WTC11 (cell line): ENCODE data around the gene HIGD1B. TPM values are rescaled to one million over a fixed set of nuclear protein-coding genes. Genes with fewer than 3 reads are reported as not detected.
"Not testable (repeated sequence)": the region's sequence is repeated elsewhere in the genome, so short reads cannot be mapped to it uniquely, and the experiment has no call there.

ENCODE experiments used
- ATAC-seq: fragments of 200-7000 bp; cut with Tn5 transposase; 2 replicates; pipeline ENCODE4 v1.10.0; 2021; ENCODE audit warnings: mild to moderate bottlenecking, moderate library complexity
- CTCF ChIA-PET: fragments of 300-600 bp; sonication (Branson Sonifier 250); formaldehyde crosslinking; loops from one replicate; lab custom pipeline; 2021; ENCODE audit warnings: antibody characterized with exemption; lab: Charles Lee
- POLR2A ChIA-PET: fragments of 350-600 bp; sonication (Branson Sonifier 250); formaldehyde crosslinking; loops from one replicate; lab custom pipeline; 2021; ENCODE audit warnings: antibody characterized with exemption; lab: Charles Lee
- DNase-seq: peaks from one replicate; pipeline ENCODE4 v3.0.0; 2021; ENCODE audit warnings: low spot score
- H3K27ac Mint-ChIP-seq: 2 replicates; pipeline ENCODE4 v1.8.0; 2021; ENCODE audit warnings: mixed read lengths
- H3K27me3 Mint-ChIP-seq: 2 replicates; pipeline ENCODE4 v1.8.0; 2021; ENCODE audit warnings: low read depth, mild to moderate bottlenecking, moderate library complexity, mixed read lengths
- H3K36me3 Mint-ChIP-seq: 2 replicates; pipeline ENCODE4 v1.8.0; 2021; ENCODE audit warnings: mixed read lengths
- H3K4me1 Mint-ChIP-seq: 2 replicates; pipeline ENCODE4 v1.8.0; 2022; ENCODE audit warnings: mixed read lengths
- H3K4me3 Mint-ChIP-seq: 2 replicates; pipeline ENCODE4 v1.8.0; 2021; ENCODE audit warnings: mild to moderate bottlenecking, moderate library complexity, mixed read lengths
- H3K9me3 Mint-ChIP-seq: 2 replicates; pipeline ENCODE4 v1.8.0; 2021; ENCODE audit warnings: mixed read lengths
- AFF4 ChIP-seq: sonication (generic); formaldehyde crosslinking; IDR thresholded peaks from 2 replicates; pipeline ENCODE4 v1.8.1; 2023; ENCODE audit warnings: mild to moderate bottlenecking, missing genetic modification reagents, borderline replicate concordance
- CBFB ChIP-seq: sonication (generic); formaldehyde crosslinking; IDR thresholded peaks from 2 replicates; pipeline ENCODE4 v1.8.1; 2022; ENCODE audit warnings: mild to moderate bottlenecking, low read depth, missing genetic modification reagents
- ELF4 ChIP-seq: sonication (generic); formaldehyde crosslinking; IDR thresholded peaks from 2 replicates; pipeline ENCODE4 v1.8.1; 2022; ENCODE audit warnings: low read depth, mild to moderate bottlenecking, moderate library complexity, missing genetic modification reagents
- ERG ChIP-seq: fragments of 250-450 bp; sonication (Bioruptor Pico); IDR thresholded peaks from 2 replicates; pipeline ENCODE4 v1.8.0; 2021; ENCODE audit warnings: mild to moderate bottlenecking
- FOXJ3 ChIP-seq: sonication (generic); formaldehyde crosslinking; IDR thresholded peaks from 2 replicates; pipeline ENCODE4 v1.9.0; 2021; ENCODE audit warnings: missing genetic modification reagents, mild to moderate bottlenecking, borderline replicate concordance
- KAT7 ChIP-seq: sonication (generic); formaldehyde crosslinking; IDR thresholded peaks from 2 replicates; pipeline ENCODE4 v1.8.1; 2023; ENCODE audit warnings: missing genetic modification reagents, mild to moderate bottlenecking, borderline replicate concordance
- MAX ChIP-seq: sonication (generic); formaldehyde crosslinking; IDR thresholded peaks from 2 replicates; pipeline ENCODE4 v1.8.0; 2022; ENCODE audit warnings: mild to moderate bottlenecking, missing genetic modification reagents
- NR1H2 ChIP-seq: sonication (generic); formaldehyde crosslinking; IDR thresholded peaks from 2 replicates; pipeline ENCODE4 v1.9.0; 2021; ENCODE audit warnings: mild to moderate bottlenecking, moderate library complexity, missing genetic modification reagents
- OVOL2 ChIP-seq: fragments of 250-450 bp; sonication (Bioruptor Pico); IDR thresholded peaks from 2 replicates; pipeline ENCODE4 v1.9.0; 2021; ENCODE audit warnings: mild to moderate bottlenecking, borderline replicate concordance
- PREB ChIP-seq: sonication (generic); formaldehyde crosslinking; IDR thresholded peaks from 2 replicates; pipeline ENCODE4 v1.8.1; 2022; ENCODE audit warnings: mild to moderate bottlenecking, missing genetic modification reagents, moderate library complexity, borderline replicate concordance
- SMAD3 ChIP-seq: sonication (generic); formaldehyde crosslinking; IDR thresholded peaks from 2 replicates; pipeline ENCODE4 v1.8.0; 2022; ENCODE audit warnings: missing genetic modification reagents, mild to moderate bottlenecking, borderline replicate concordance
- TCF7 ChIP-seq: sonication (generic); formaldehyde crosslinking; IDR thresholded peaks from 2 replicates; pipeline ENCODE4 v1.8.0; 2022; ENCODE audit warnings: mild to moderate bottlenecking, low read depth, missing genetic modification reagents, moderate library complexity
- USF1 ChIP-seq: sonication (generic); formaldehyde crosslinking; IDR thresholded peaks from 2 replicates; pipeline ENCODE4 v1.8.0; 2022; ENCODE audit warnings: mild to moderate bottlenecking, missing genetic modification reagents
- ZNF317 ChIP-seq: sonication (generic); formaldehyde crosslinking; IDR thresholded peaks from 2 replicates; pipeline ENCODE4 v1.8.1; 2023; ENCODE audit warnings: low read depth, mild to moderate bottlenecking, moderate library complexity, missing genetic modification reagents, borderline replicate concordance
- ZNF423 ChIP-seq: fragments of 250-450 bp; sonication (Bioruptor Pico); IDR thresholded peaks from 2 replicates; pipeline ENCODE4 v2.1.2; 2022; ENCODE audit warnings: mild to moderate bottlenecking, moderate library complexity
- total RNA-seq: library from RNA; stranded (reverse); gene quantifications from 3 replicates; pipeline ENCODE4 v1.2.3, GENCODE V29; 2021
- TF ChIP-seq, protein P1 (sequence below): sonication (generic); formaldehyde crosslinking; IDR thresholded peaks from 2 replicates; pipeline ENCODE4 v1.8.1; 2023; ENCODE audit warnings: mild to moderate bottlenecking, missing genetic modification reagents

Gene HIGD1B
- total RNA-seq, 1 experiment from 2014 or later: not detected

DNA sequence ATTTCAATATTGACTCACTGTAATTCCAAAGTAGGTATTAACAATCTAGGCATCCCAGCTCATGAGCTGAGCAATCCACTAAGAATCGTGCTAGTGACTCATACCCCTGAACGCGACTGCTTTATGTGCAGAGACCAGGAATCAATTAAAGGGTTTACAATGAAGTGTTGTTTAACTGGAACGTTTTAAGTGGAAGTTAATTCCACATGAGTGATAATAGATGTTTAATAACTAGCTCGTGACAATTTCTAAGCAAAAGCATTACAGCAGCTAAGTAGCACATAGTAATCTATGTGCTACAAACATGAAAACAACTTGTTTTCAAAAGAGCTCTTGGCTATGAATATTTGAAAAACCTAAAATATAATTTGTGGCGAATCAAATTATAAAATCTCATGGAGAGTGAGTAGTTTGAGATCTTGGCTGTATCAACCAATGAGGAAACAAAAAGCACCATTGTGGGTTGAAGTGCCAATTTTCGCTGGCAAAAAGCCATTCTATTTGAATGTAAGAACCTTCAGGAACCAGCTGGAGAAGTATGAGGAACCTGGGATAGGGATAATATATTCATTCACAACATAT, 27.0 kb upstream of the HIGD1B start:
- no peak overlapping the region for H3K4me3 Mint-ChIP-seq
- peak overlapping the region; percentile 51; the same call in 1 of the 2 replicates for H3K27ac Mint-ChIP-seq

DNA sequence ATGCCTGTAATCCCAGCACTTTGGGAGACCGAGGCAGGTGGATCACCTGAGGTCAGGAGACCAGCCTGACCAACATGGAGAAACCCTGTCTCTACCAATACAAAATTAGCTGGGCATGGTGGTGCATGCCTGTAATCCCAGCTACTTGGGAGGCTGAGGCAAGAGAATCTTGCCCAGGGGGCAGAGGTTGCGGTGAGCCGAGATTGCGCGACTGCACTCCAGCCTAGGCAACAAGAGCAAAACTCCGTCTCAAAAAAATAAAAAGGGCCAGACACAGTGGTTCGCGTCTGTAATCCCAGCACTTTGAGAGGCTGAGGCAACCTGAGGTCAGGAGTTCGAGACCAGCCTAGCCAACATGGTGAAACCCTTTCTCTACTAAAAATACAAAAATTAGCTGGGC, 22.4 kb upstream of the HIGD1B start:
- DNase-seq, H3K9me3 Mint-ChIP-seq, POLR2A ChIA-PET, ATAC-seq, H3K27me3 Mint-ChIP-seq, H3K27ac Mint-ChIP-seq, H3K36me3 Mint-ChIP-seq, H3K4me3 Mint-ChIP-seq: not testable (repeated sequence)
- CTCF ChIA-PET: interaction anchor here (1.4 kb wide), 1 partner anchor 310 kb away, joined by 3 read pairs; the partner anchor contains the start of gene ACBD4
- H3K4me1 Mint-ChIP-seq: peaks cover 25% of the 10 kb centered on the region

More for the DNA sequence above, 27.0 kb upstream of the HIGD1B start:
- no peak for DNase-seq
- no peaks in the 10 kb centered on the region for H3K27me3 Mint-ChIP-seq
- ChIA-PET CTCF (interaction anchor here (0.6 to 1.1 kb wide), 5 partner anchors 11 to 74 kb away, joined by 3 to 7 read pairs (median 3); no protein-coding TSS in a partner anchor), POLR2A (interaction anchor here (0.8 kb wide), 1 partner anchor 8 kb away, joined by 3 read pairs; no protein-coding TSS in a partner anchor)
- no peak for TF ChIP-seq KAT7
- TF ChIP-seq, protein P1, sequence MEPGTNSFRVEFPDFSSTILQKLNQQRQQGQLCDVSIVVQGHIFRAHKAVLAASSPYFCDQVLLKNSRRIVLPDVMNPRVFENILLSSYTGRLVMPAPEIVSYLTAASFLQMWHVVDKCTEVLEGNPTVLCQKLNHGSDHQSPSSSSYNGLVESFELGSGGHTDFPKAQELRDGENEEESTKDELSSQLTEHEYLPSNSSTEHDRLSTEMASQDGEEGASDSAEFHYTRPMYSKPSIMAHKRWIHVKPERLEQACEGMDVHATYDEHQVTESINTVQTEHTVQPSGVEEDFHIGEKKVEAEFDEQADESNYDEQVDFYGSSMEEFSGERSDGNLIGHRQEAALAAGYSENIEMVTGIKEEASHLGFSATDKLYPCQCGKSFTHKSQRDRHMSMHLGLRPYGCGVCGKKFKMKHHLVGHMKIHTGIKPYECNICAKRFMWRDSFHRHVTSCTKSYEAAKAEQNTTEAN (CRISPR knock-in tag): no peak
- no peak for TF ChIP-seq PREB (CRISPR knock-in tag)
- no peak for TF ChIP-seq OVOL2 (CRISPR knock-in tag)
- TF ChIP-seq ZNF317 (CRISPR knock-in tag): no peak
- TF ChIP-seq USF1 (CRISPR knock-in tag): no peak
- no peak for TF ChIP-seq ERG
- TF ChIP-seq CBFB (CRISPR knock-in tag): no peak
- no peak for TF ChIP-seq ZNF423
- TF ChIP-seq ELF4 (CRISPR knock-in tag): no peak
- no peak for TF ChIP-seq TCF7
- TF ChIP-seq SMAD3 (CRISPR knock-in tag): no peak
- TF ChIP-seq AFF4 (CRISPR knock-in tag): no peak
- no peak for TF ChIP-seq MAX (CRISPR knock-in tag)
- no peak for TF ChIP-seq FOXJ3
- TF ChIP-seq NR1H2 (CRISPR knock-in tag): no peak
- TF ChIP-seq, all 79 proteins: peak for 0
- Mint-ChIP-seq H3K36me3 (peaks cover 14% of the 10 kb centered on the region), H3K9me3 (no peaks in the 10 kb centered on the region), H3K4me1 (peaks cover 7% of the 10 kb centered on the region)
- ATAC-seq: no peak
